PC-9 (cell line): ENCODE results near the gene PILRA. TPM values are rescaled to one million over a fixed set of nuclear protein-coding genes. Genes with fewer than 3 reads are reported as not detected.

ENCODE experiments used
- BruUV-seq: library from RNA; stranded (reverse); fragments of 400-500 nt; replicated peaks from 2 replicates; lab custom pipeline; 2021; lab: Mats Ljungman, UMichigan
- CTCF ChIA-PET: fragments of 300-600 bp; sonication (Branson Sonifier 250); formaldehyde crosslinking; loops from one replicate; lab custom pipeline; 2022; ENCODE audit warnings: antibody characterized with exemption; lab: Charles Lee
- POLR2A ChIA-PET: fragments of 300-600 bp; sonication (Branson Sonifier 250); formaldehyde crosslinking; loops from one replicate; lab custom pipeline; 2022; ENCODE audit warnings: antibody characterized with exemption; ENCODE audit not compliant: unreplicated experiment; lab: Charles Lee
- DNase-seq, 2 experiments: peaks; one replicate each; pipeline versions ENCODE4 v3.0.0 to v3.0.0-alpha.2; 2015 to 2022; ENCODE audit warnings: mixed read lengths in 1 of 2
- H2AFZ ChIP-seq: fragments of 200-600 bp; sonication (generic); 2 replicates; pipeline ENCODE4 v1.8.1; 2017; ENCODE audit warnings: antibody characterized with exemption
- H3F3A ChIP-seq: fragments of 200-600 bp; sonication (generic); 2 replicates; pipeline ENCODE4 v1.8.1; 2017; ENCODE audit warnings: antibody characterized with exemption, mild to moderate bottlenecking, low read depth; ENCODE audit not compliant: insufficient read depth
- H3K27ac ChIP-seq: fragments of 200-600 bp; sonication (generic); 2 replicates; pipeline ENCODE4 v1.6.1; 2016; ENCODE audit warnings: mixed run types
- H3K27me3 ChIP-seq: fragments of 200-600 bp; sonication (generic); 2 replicates; pipeline ENCODE4 v1.6.1; 2016; ENCODE audit warnings: low read depth, mixed run types; ENCODE audit not compliant: insufficient read depth
- H3K36me3 ChIP-seq: fragments of 200-600 bp; sonication (generic); 2 replicates; pipeline ENCODE4 v1.6.1; 2016; ENCODE audit warnings: low read depth, mixed run types
- H3K4me1 ChIP-seq: fragments of 200-600 bp; sonication (generic); replicated peaks from 2 replicates; pipeline ENCODE4 v1.6.1; 2016; ENCODE audit warnings: mixed run types; ENCODE audit not compliant: insufficient read depth
- H3K4me2 ChIP-seq: fragments of 200-600 bp; sonication (generic); 2 replicates; pipeline ENCODE4 v1.6.1; 2017; ENCODE audit warnings: mixed run types
- H3K4me3 ChIP-seq: fragments of 200-600 bp; sonication (generic); 2 replicates; pipeline ENCODE4 v1.6.1; 2016; ENCODE audit warnings: mixed run types
- H3K79me2 ChIP-seq: fragments of 200-600 bp; sonication (generic); 2 replicates; pipeline ENCODE4 v1.6.1; 2017; ENCODE audit warnings: low read depth, mixed run types
- H3K9me2 ChIP-seq: fragments of 200-600 bp; sonication (generic); 2 replicates; pipeline ENCODE4 v1.8.1; 2017; ENCODE audit warnings: mild to moderate bottlenecking; ENCODE audit not compliant: insufficient read depth
- H3K9me3 ChIP-seq: fragments of 200-600 bp; sonication (generic); 2 replicates; pipeline ENCODE4 v1.8.1; 2016; ENCODE audit warnings: low read depth; ENCODE audit not compliant: insufficient read depth
- H4K20me1 ChIP-seq: fragments of 200-600 bp; sonication (generic); 2 replicates; pipeline ENCODE4 v1.8.1; 2017; ENCODE audit not compliant: insufficient read depth
- EZH2 ChIP-seq: fragments of 200-600 bp; sonication (generic); IDR thresholded peaks from 2 replicates; pipeline ENCODE4 v1.8.0; 2017; ENCODE audit warnings: antibody characterized with exemption, low read depth
- intact Hi-C: fragments of 100-400 bp; cut with micrococcal nuclease; formaldehyde crosslinking; loops from one replicate; pipeline ENCODE4 v1.10.0; 2022; ENCODE audit not compliant: unreplicated experiment
- total RNA-seq: library from RNA; stranded (reverse); gene quantifications from 2 replicates; pipeline ENCODE4 v1.2.3, GENCODE V29; 2021
- TF ChIP-seq, protein P1 (sequence below): fragments of 200-600 bp; sonication (generic); conservative IDR thresholded peaks from 2 replicates; pipeline ENCODE4 v1.6.1; 2017; ENCODE audit warnings: mixed run types, antibody characterized with exemption, mild to moderate bottlenecking, moderate library complexity

PILRA gene
- total RNA-seq, 1 experiment from 2014 or later = 2.8 TPM

DNA sequence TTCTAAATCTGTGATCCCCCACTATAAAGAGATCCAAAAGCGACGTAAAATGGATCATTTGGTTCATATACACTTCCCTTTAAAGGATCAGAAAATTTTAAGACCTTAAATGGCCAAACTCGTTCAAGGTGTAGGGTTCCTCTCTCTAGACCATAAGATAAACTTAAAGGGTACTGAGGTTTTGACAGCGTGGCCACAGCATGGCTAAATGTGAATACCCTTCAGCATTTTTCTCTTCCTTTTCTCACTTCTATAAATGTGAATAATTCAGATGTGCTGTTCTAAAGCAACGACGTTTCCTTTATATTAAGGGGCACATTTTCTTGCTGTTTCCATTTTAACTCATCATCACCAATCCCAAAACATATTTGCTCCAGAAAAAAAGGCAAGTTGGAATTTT, 50.0 kb downstream of the PILRA start:
- H3K27ac ChIP-seq = no peak overlapping the region
- TF ChIP-seq, protein P1, sequence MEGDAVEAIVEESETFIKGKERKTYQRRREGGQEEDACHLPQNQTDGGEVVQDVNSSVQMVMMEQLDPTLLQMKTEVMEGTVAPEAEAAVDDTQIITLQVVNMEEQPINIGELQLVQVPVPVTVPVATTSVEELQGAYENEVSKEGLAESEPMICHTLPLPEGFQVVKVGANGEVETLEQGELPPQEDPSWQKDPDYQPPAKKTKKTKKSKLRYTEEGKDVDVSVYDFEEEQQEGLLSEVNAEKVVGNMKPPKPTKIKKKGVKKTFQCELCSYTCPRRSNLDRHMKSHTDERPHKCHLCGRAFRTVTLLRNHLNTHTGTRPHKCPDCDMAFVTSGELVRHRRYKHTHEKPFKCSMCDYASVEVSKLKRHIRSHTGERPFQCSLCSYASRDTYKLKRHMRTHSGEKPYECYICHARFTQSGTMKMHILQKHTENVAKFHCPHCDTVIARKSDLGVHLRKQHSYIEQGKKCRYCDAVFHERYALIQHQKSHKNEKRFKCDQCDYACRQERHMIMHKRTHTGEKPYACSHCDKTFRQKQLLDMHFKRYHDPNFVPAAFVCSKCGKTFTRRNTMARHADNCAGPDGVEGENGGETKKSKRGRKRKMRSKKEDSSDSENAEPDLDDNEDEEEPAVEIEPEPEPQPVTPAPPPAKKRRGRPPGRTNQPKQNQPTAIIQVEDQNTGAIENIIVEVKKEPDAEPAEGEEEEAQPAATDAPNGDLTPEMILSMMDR = no peak
- TF ChIP-seq EZH2 = no peak
- H3K27me3 ChIP-seq = no peaks in the 10 kb centered on the region
- no peak overlapping the region for H2AFZ ChIP-seq
- no peaks in the 10 kb centered on the region for H3K79me2 ChIP-seq
- no peaks in the 10 kb centered on the region for H3K36me3 ChIP-seq
- CTCF ChIA-PET = interaction anchor here (0.7 to 1.1 kb wide), 2 partner anchors 16 to 851 kb away, joined by 3 to 4 read pairs; no protein-coding TSS in a partner anchor
- no TSS peak for BruUV-seq
- peaks cover 20% of the 10 kb centered on the region; the same call in 1 of the 2 replicates for H3F3A ChIP-seq
- POLR2A ChIA-PET = no interaction called here
- no peak overlapping the region for H3K4me3 ChIP-seq
- no peaks in the 10 kb centered on the region for H3K9me3 ChIP-seq
- intact Hi-C loops = no loop called here
- no peaks in the 10 kb centered on the region for H4K20me1 ChIP-seq
- H3K4me2 ChIP-seq = no peak overlapping the region
- DNase-seq = no peak
- peaks cover 5% of the 10 kb centered on the region; the same call in 1 of the 2 replicates for H3K4me1 ChIP-seq
- H3K9me2 ChIP-seq = no peaks in the 10 kb centered on the region

DNA sequence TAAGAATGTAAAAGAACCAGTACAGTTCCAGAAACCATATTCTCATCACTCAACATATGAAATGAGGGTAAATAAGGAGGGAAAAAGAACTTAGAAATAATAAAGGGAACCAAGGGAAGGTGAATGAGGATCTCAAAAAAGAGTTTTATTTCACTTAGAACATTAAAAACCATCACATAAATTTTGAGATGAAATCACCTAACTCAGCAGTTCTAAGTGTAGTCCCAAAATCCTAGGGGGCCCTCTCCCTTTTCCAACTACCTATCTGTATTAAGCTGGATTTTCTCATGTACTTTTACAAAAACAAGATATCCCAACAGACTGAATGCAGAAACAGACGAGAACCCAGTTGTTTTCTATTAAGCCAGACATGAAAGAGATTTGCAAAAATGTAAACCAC, 52.1 kb downstream of the PILRA start:
- TF ChIP-seq EZH2 = no peak
- TF ChIP-seq, protein P1 = no peak
- no TSS peak for BruUV-seq
- H4K20me1 ChIP-seq = no peaks in the 10 kb centered on the region
- ChIA-PET CTCF (no interaction called here), POLR2A (no interaction called here)
- no peaks in the 10 kb centered on the region for H3K36me3 ChIP-seq
- no peak overlapping the region for H3K4me3 ChIP-seq
- DNase-seq = no peak
- H3K4me1 ChIP-seq = peaks cover 5% of the 10 kb centered on the region; the same call in 1 of the 2 replicates
- H3K9me3 ChIP-seq = no peaks in the 10 kb centered on the region
- no peak overlapping the region for H2AFZ ChIP-seq
- intact Hi-C loops = no loop called here
- no peak overlapping the region for H3K4me2 ChIP-seq
- peaks cover 6% of the 10 kb centered on the region for H3K79me2 ChIP-seq
- H3F3A ChIP-seq = peaks cover 14% of the 10 kb centered on the region; the same call in 1 of the 2 replicates
- no peaks in the 10 kb centered on the region for H3K27me3 ChIP-seq
- H3K9me2 ChIP-seq = no peaks in the 10 kb centered on the region
- H3K27ac ChIP-seq = no peak overlapping the region

DNA sequence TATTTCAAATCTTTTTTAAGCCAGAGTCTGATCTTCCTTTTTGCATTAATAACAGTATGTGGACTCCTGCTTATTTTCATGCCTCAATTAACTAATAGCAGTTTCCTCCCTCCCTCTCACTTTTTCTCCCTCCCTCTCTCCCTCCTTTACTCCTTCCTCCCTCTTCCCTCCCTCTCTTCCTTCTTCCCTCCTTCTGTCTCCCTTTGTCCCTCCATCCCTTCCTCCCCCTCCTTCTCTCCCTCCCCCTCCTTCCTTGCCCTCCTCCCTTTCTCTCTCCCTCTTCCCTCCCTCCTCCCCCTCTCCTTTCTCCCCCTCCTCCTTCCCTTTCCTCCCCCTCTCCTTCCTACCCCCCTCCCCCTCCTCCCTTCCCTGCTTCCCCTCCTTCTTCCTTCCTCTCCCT, 53.2 kb downstream of the PILRA start:
- H3K27ac ChIP-seq = no peak overlapping the region
- peaks cover 18% of the 10 kb centered on the region for H3K79me2 ChIP-seq
- no peaks in the 10 kb centered on the region for H4K20me1 ChIP-seq
- ChIA-PET CTCF (no interaction called here), POLR2A (no interaction called here)
- no peaks in the 10 kb centered on the region for H3K9me2 ChIP-seq
- TF ChIP-seq EZH2 = no peak
- TF ChIP-seq, protein P1 = no peak
- intact Hi-C loops = no loop called here
- no peaks in the 10 kb centered on the region for H3K27me3 ChIP-seq
- 0 out of 2 replicates have a peak, but pooled peaks cover 3% of the 10 kb centered on the region for H3K36me3 ChIP-seq
- H3K4me1 ChIP-seq = peaks cover 15% of the 10 kb centered on the region
- no peaks in the 10 kb centered on the region for H3K9me3 ChIP-seq
- no peak overlapping the region for H3K4me2 ChIP-seq
- no peak for DNase-seq
- H3K4me3 ChIP-seq = no peak overlapping the region
- H3F3A ChIP-seq = peaks cover 15% of the 10 kb centered on the region; the same call in 1 of the 2 replicates
- no peak overlapping the region for H2AFZ ChIP-seq
- BruUV-seq = no TSS peak
